Activated CD8-positive, alpha-beta T cell treated with anti-CD3 and anti-CD28 coated beads for 36 hours (primary cell): ENCODE data around the gene SMU1. TPM values are rescaled to one million over a fixed set of nuclear protein-coding genes. Genes with fewer than 3 reads are reported as not detected.
"Not testable (repeated sequence)": the region's sequence is repeated elsewhere in the genome, so short reads cannot be mapped to it uniquely, and the experiment has no call there.

Experiments
- ATAC-seq: fragments of 200-7000 bp; cut with Tn5 transposase; one replicate; pipeline ENCODE4 v1.10.0; 2021; ENCODE audit warnings: mild to moderate bottlenecking, moderate library complexity
- CTCF ChIA-PET: fragments of 350-600 bp; sonication (Branson Sonifier 250); formaldehyde crosslinking; loops from one replicate; lab custom pipeline; 2021; ENCODE audit warnings: antibody characterized with exemption; lab: Charles Lee
- POLR2A ChIA-PET: fragments of 350-600 bp; sonication (Branson Sonifier 250); formaldehyde crosslinking; loops from one replicate; lab custom pipeline; 2021; ENCODE audit warnings: antibody characterized with exemption; lab: Charles Lee
- DNase-seq: peaks from one replicate; pipeline ENCODE4 v3.0.0-alpha.2; 2020
- H3K27ac Mint-ChIP-seq: one replicate; pipeline ENCODE4 v1.8.0; 2021; ENCODE audit warnings: mild to moderate bottlenecking, mixed read lengths
- H3K27me3 Mint-ChIP-seq: one replicate; pipeline ENCODE4 v1.8.0; 2021; ENCODE audit warnings: mixed read lengths
- H3K36me3 Mint-ChIP-seq: one replicate; pipeline ENCODE4 v1.8.0; 2021; ENCODE audit warnings: low read depth, mixed read lengths
- H3K4me1 Mint-ChIP-seq: one replicate; pipeline ENCODE4 v1.8.0; 2021; ENCODE audit warnings: low read depth, mixed read lengths
- H3K4me3 Mint-ChIP-seq: one replicate; pipeline ENCODE4 v1.8.0; 2021; ENCODE audit warnings: mild to moderate bottlenecking, moderate library complexity, mixed read lengths
- H3K9me3 Mint-ChIP-seq: one replicate; pipeline ENCODE4 v1.8.0; 2021; ENCODE audit warnings: mixed read lengths
- intact Hi-C: fragments of 100-400 bp; cut with micrococcal nuclease; formaldehyde crosslinking; loops from one replicate; pipeline ENCODE4 v1.10.0; 2022
- total RNA-seq, 2 experiments: library from RNA; stranded (reverse); gene quantifications; one replicate each; pipeline ENCODE4 v1.2.3, GENCODE V29; 2021
- TF ChIP-seq, protein P1 (sequence below): fragments of 200-600 bp; IDR thresholded peaks from one replicate; pipeline ENCODE4 v1.8.0; 2022; ENCODE audit warnings: antibody characterized with exemption, mild to moderate bottlenecking

SMU1 gene
- total RNA-seq, 2 experiments from 2014 or later, result 23.8 to 23.9 TPM

DNA sequence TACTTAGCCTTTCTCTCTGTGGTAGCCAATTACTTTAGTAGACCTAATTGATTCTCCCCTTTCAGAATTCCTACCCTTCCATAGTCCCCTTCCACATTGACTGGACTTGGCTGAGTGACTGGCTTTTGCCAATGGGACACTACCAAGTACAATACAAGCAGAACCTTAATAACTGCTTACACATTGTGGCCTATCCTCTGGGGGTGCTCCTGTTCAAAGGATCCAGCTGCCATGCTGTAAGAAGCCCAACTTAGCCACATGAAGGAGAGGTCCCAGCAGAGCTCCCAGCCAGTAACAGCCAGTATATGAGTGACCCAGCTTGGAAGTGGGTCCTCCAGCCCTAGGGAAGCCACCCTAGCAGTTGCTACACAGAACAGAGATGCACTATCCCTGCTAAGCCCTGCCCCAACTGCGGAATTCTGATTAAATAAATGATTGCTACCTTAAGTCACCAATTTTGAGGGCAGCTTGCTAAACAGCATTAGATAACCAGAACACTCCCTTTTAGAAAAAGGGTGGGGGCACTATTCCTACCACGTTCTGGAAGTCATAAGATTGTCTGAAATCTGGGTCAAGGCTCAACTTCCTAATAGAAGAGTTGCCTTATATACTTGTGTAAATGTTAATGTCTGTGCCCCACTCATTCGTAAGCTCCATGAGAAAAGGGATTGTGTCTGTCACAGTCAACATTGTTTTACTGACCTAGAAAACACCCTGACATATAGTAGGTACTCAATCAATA lies 64.0 kb downstream of the SMU1 start:
- Mint-ChIP-seq H3K27ac (no peak overlapping the region), H3K36me3 (no peaks in the 10 kb centered on the region), H3K4me3 (no peak overlapping the region), H3K9me3 (no peaks in the 10 kb centered on the region), H3K27me3 (no peaks in the 10 kb centered on the region), H3K4me1 (peaks cover 2% of the 10 kb centered on the region)
- TF ChIP-seq, protein P1, sequence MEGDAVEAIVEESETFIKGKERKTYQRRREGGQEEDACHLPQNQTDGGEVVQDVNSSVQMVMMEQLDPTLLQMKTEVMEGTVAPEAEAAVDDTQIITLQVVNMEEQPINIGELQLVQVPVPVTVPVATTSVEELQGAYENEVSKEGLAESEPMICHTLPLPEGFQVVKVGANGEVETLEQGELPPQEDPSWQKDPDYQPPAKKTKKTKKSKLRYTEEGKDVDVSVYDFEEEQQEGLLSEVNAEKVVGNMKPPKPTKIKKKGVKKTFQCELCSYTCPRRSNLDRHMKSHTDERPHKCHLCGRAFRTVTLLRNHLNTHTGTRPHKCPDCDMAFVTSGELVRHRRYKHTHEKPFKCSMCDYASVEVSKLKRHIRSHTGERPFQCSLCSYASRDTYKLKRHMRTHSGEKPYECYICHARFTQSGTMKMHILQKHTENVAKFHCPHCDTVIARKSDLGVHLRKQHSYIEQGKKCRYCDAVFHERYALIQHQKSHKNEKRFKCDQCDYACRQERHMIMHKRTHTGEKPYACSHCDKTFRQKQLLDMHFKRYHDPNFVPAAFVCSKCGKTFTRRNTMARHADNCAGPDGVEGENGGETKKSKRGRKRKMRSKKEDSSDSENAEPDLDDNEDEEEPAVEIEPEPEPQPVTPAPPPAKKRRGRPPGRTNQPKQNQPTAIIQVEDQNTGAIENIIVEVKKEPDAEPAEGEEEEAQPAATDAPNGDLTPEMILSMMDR, result no peak
- ATAC-seq, result no peak
- no peak for DNase-seq
- CTCF ChIA-PET, result interaction anchor here (1.3 kb wide), 1 partner anchor 10 kb away, joined by 5 read pairs; no protein-coding TSS in a partner anchor
- POLR2A ChIA-PET, result interaction anchor here (0.9 to 3.2 kb wide), 2 partner anchors 11 to 12 kb away, joined by 3 to 17 read pairs; partner anchors contain the start of genes APTX and DNAJA1
- intact Hi-C loops, result no loop called here

DNA sequence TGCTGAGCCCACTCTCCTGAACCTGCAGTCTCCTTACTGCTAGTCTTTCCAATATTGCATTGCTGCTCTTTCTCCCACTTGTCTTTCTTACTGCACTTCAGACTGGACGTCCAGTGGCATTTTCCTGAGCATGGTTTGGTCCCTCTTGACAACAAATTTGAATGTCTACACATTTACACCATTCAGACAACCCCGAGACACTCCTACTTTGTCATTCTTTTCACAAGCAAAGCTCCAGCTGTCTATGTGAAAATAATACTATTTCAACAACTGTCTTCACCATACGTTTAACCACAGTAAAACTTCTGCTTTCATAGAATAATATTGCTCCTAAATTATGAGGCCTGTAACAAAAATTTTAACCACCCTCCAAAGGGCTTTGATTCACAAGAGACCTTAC lies 64.6 kb downstream of the SMU1 start:
- no peaks in the 10 kb centered on the region for H3K36me3 Mint-ChIP-seq
- H3K9me3 Mint-ChIP-seq, result no peaks in the 10 kb centered on the region
- no peak for DNase-seq
- no peak overlapping the region for H3K27ac Mint-ChIP-seq
- H3K4me1 Mint-ChIP-seq, result peaks cover 2% of the 10 kb centered on the region
- POLR2A ChIA-PET, result interaction anchor here (0.9 to 3.2 kb wide), 2 partner anchors 10 to 13 kb away, joined by 3 to 17 read pairs; partner anchors contain the start of genes APTX and DNAJA1
- TF ChIP-seq, protein P1, result no peak
- CTCF ChIA-PET, result no interaction called here
- no peaks in the 10 kb centered on the region for H3K27me3 Mint-ChIP-seq
- no peak for ATAC-seq
- intact Hi-C loops, result no loop called here
- H3K4me3 Mint-ChIP-seq, result no peak overlapping the region

- Mint-ChIP-seq H3K27ac (no peak overlapping the region), H3K4me3 (no peak overlapping the region), H3K36me3 (no peaks in the 10 kb centered on the region), H3K9me3 (no peaks in the 10 kb centered on the region), H3K27me3 (no peaks in the 10 kb centered on the region), H3K4me1 (peaks cover 2% of the 10 kb centered on the region)
- TF ChIP-seq, protein P1, result no peak
- CTCF ChIA-PET, result no interaction called here
- intact Hi-C loops, result no loop called here
- POLR2A ChIA-PET, result interaction anchor here (0.6 kb wide), 1 partner anchor 17 kb away, joined by 4 read pairs; no protein-coding TSS in a partner anchor
- ATAC-seq (no peak), DNase-seq (no peak)
Measured at GRCh38 chr9:33007755-33008154, 68.7 kb downstream of the SMU1 start.

- H3K27me3 Mint-ChIP-seq, H3K27ac Mint-ChIP-seq, H3K36me3 Mint-ChIP-seq, H3K4me3 Mint-ChIP-seq, DNase-seq, H3K9me3 Mint-ChIP-seq, CTCF ChIA-PET, ATAC-seq, intact Hi-C loops, H3K4me1 Mint-ChIP-seq: not testable (repeated sequence)
- POLR2A ChIA-PET, result interaction anchor here (7.6 kb wide), 1 partner anchor 19 kb away, joined by 68 read pairs; the partner anchor contains the start of gene DNAJA1
Measured at GRCh38 chr9:33005335-33005734, 71.1 kb downstream of the SMU1 start.

DNA sequence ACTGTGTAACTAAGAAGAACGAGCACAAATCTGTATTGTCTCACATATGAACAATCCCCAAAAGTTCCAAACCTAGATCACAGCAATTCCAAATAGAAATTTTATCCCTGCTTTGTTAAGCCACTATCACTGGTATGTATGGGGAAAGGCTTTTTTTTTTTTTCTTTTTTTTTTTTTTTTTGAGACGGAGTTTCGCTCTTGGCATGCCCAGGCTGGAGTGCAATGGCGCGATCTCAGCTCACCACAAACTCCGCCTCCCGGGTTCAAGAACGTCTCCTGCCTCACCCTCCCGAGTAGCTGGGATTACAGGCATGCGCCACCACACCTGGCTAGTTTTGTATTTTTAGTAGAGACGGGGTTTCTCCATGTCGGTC lies 75.8 kb downstream of the SMU1 start:
- Mint-ChIP-seq H3K4me3 (peak overlapping the region; percentile 95), H3K36me3 (peaks cover 38% of the 10 kb centered on the region), H3K4me1 (peaks cover 26% of the 10 kb centered on the region), H3K27ac (peak overlapping the region; percentile 97)
- intact Hi-C loops, H3K9me3 Mint-ChIP-seq, H3K27me3 Mint-ChIP-seq, ATAC-seq: not testable (repeated sequence)
- ChIA-PET CTCF (interaction anchor here (1.2 kb wide), 1 partner anchor 13 kb away, joined by 3 read pairs; no protein-coding TSS in a partner anchor), POLR2A (interaction anchor here (0.6 to 7.6 kb wide), 3 partner anchors 19 to 241 kb away, joined by 3 to 68 read pairs (median 8); partner anchors contain the start of gene DNAJA1)
- DNase-seq, result peak; percentile 51
